Right lobe of liver (tissue), 6 donors: ENCODE data around the gene ZNF341. TPM values are rescaled to one million over a fixed set of nuclear protein-coding genes. Genes with fewer than 3 reads are reported as not detected.
"Not testable (repeated sequence)": the region's sequence is repeated elsewhere in the genome, so short reads cannot be mapped to it uniquely, and the experiment has no call there.

ENCODE experiments used
- ATAC-seq, 4 donors: fragments of 200-7000 bp; cut with Tn5 transposase; one replicate each; pipeline ENCODE4 v1.9.1; 2020; ENCODE audit warnings: mild to moderate bottlenecking in 4 of 4, moderate library complexity in 4 of 4
- DNase-seq, 3 donors: peaks; one replicate each; pipeline ENCODE4 v3.0.0-alpha.2; 2020
- H3K27ac ChIP-seq, 3 donors: fragments of 200-600 bp; one replicate each; pipeline ENCODE4 v1.8.0; 2022
- H3K27me3 ChIP-seq, 2 donors: fragments of 200-600 bp; one replicate each; pipeline ENCODE4 v1.8.0; 2022
- H3K36me3 ChIP-seq, 4 donors: fragments of 200-600 bp; sonication (generic) in 1 of 4; one replicate each; pipeline versions ENCODE4 v1.5.1 to v1.8.0; 2017 to 2022; ENCODE audit warnings: control low read depth in 1 of 4
- H3K4me1 ChIP-seq, 4 donors: fragments of 200-600 bp; sonication (generic) in 1 of 4; one replicate each; pipeline versions ENCODE4 v1.5.1 to v1.8.0; 2017 to 2022; ENCODE audit warnings: control low read depth in 1 of 4
- H3K4me3 ChIP-seq, 3 donors: fragments of 200-600 bp; one replicate each; pipeline ENCODE4 v1.8.0; 2022
- H3K9me3 ChIP-seq, 4 donors: fragments of 200-600 bp; sonication (generic) in 1 of 4; one replicate each; pipeline versions ENCODE4 v1.5.1 to v1.8.0; 2017 to 2022; ENCODE audit warnings: control low read depth in 1 of 4
- POLR2A ChIP-seq: fragments of 450-650 bp; IDR thresholded peaks from one replicate; pipeline ENCODE4 v1.6.1; 2017; ENCODE audit warnings: antibody characterized with exemption, mild to moderate bottlenecking
- WGBS: methylation state at CpG from one replicate; pipeline ENCODE4 v1.1.6; 2018; ENCODE audit warnings: low coverage, low lambda C conversion rate; ENCODE audit not compliant: insufficient coverage; ENCODE audit errors: missing lambda C conversion rate; 5-methylcytosine and 5-hydroxymethylcytosine counted together
- intact Hi-C, 2 donors: fragments of 100-400 bp; cut with DNase I; formaldehyde crosslinking; loops; one replicate each; pipeline versions ENCODE4 v1.11.2 to v1.14.1; 2022
- total RNA-seq, 6 experiments: library from RNA; depleted of rRNA in 2 of 6; stranded (reverse); fragments of >200 nt in 2 of 6; fragmentation: NEBNext Ultra II Directional in 3 of 6; extraction: Animal tissue kit (Norgen Biotek cat#: 25700) in 3 of 6; gene quantifications; one replicate each; pipeline versions ENCODE4 v1.1.0 to v1.2.4, GENCODE V29; 2016 to 2023
- TF ChIP-seq, protein P1 (sequence below), 4 donors: fragments of 200-600 bp in 3 of 4; fragments of 450-650 bp in 1 of 4; IDR thresholded peaks; one replicate each; pipeline versions ENCODE4 v1.5.1 to v1.8.0; 2016 to 2022; ENCODE audit warnings: antibody characterized with exemption in 4 of 4, mild to moderate bottlenecking in 2 of 4
- donor health status: DM: no; HTN: yes; CAD: no.
- donor health status: DM: no; HTN: no; CAD: no.
- donor health status: DM: no; HTN: no; CAD: no.
- donor health status: DM: no; HTN: yes; CAD: no.
- donor health status: DM: no; HTN: yes; CAD: no.

Gene ZNF341
- total RNA-seq, 6 experiments from 2014 or later, result 0.99 to 2.0 (median 1.6) TPM

DNA sequence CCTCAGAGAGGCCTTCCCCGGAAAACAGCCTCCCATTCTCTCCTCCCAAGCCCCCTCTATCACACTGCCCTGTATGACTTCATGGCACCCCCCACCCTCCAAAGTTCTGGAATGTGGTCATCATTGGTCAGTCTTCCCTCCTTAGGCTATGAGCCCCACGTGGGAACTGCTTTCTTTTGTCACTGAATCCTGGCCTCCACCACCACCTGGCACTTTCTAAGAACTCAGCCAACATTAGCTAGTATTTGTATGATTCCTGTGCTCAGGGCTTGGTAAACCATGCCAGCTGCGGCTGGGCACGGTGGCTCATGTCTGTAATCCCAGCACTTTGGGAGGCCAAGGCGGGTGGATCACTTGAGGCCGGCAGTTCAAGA is 37.2 kb upstream of the ZNF341 start:
- DNase-seq (no peak), ATAC-seq (no peak)
- Histone ChIP-seq H3K27me3 (no peaks in the 10 kb centered on the region), H3K4me3 (no peak overlapping the region), H3K4me1 (no peaks in the 10 kb centered on the region), H3K36me3 (no peaks in the 10 kb centered on the region), H3K9me3 (no peaks in the 10 kb centered on the region), H3K27ac (no peak overlapping the region)
- TF ChIP-seq, protein P1, sequence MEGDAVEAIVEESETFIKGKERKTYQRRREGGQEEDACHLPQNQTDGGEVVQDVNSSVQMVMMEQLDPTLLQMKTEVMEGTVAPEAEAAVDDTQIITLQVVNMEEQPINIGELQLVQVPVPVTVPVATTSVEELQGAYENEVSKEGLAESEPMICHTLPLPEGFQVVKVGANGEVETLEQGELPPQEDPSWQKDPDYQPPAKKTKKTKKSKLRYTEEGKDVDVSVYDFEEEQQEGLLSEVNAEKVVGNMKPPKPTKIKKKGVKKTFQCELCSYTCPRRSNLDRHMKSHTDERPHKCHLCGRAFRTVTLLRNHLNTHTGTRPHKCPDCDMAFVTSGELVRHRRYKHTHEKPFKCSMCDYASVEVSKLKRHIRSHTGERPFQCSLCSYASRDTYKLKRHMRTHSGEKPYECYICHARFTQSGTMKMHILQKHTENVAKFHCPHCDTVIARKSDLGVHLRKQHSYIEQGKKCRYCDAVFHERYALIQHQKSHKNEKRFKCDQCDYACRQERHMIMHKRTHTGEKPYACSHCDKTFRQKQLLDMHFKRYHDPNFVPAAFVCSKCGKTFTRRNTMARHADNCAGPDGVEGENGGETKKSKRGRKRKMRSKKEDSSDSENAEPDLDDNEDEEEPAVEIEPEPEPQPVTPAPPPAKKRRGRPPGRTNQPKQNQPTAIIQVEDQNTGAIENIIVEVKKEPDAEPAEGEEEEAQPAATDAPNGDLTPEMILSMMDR (IDR thresholded peaks at IDR 0.05), result no peak
- no peak for TF ChIP-seq POLR2A
- intact Hi-C loops, result no loop called here
- WGBS, result 75% methylated on average over 4 of the region's 6 CpGs

DNA sequence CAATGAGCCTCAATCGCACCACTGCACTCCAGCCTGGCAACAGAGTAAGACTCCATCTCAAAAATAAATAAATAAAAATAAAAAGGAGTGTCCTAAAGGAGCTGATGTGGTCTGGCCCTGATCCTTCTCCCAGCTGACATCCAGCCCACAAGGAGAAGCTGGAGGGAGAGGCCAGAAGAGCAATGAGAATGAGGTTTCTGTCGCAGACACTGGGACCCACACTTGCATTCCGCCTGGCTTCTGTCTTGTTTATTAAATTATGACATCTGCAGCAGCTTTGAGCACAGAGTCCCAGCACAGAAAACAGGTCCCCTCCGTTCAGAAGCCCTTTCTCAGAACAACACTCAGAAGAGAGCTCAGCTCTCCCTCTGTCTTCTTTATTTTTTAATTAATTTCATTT is 35.3 kb upstream of the ZNF341 start:
- WGBS, result 100% methylated on average over 4 of the region's 4 CpGs
- no peaks in the 10 kb centered on the region for H3K9me3 ChIP-seq
- TF ChIP-seq POLR2A, result no peak
- TF ChIP-seq, protein P1 (IDR thresholded peaks at IDR 0.05), result no peak
- no peak for DNase-seq
- H3K27ac ChIP-seq, result no peak overlapping the region
- no peaks in the 10 kb centered on the region for H3K27me3 ChIP-seq
- H3K4me3 ChIP-seq, result no peak overlapping the region
- H3K36me3 ChIP-seq, result no peaks in the 10 kb centered on the region
- no peak for ATAC-seq
- intact Hi-C loops, result no loop called here
- no peaks in the 10 kb centered on the region for H3K4me1 ChIP-seq

DNA sequence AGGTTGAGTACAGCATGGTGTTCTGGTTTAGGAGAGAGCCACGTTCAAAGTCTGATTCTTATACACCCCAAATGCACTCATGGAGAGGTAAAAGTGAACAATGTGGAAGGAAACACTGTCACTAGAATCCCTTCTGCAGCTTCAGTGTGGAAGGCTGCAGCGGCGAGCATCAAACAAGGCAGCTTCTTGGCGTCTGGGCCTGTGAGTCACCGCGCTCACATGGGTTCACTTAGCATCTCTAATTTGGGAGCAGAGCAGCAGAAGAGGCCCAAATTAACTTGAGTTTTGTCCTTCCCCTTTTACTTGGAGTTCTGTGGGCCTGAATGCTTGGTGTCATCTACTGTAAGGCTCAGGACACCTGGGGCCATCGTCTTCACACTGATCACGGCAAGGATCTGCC is 34.7 kb upstream of the ZNF341 start:
- Histone ChIP-seq H3K27ac (no peak overlapping the region), H3K4me1 (peaks cover 0 to 4% (median 0%) of the 10 kb centered on the region in 4 donors), H3K4me3 (no peak overlapping the region), H3K36me3 (no peaks in the 10 kb centered on the region), H3K9me3 (no peaks in the 10 kb centered on the region), H3K27me3 (no peaks in the 10 kb centered on the region)
- ATAC-seq, result no peak
- 72% methylated on average over 2 of the region's 8 CpGs for WGBS
- no peak for DNase-seq
- intact Hi-C loops, result no loop called here
- TF ChIP-seq, protein P1 (IDR thresholded peaks at IDR 0.05), result no peak
- no peak for TF ChIP-seq POLR2A

DNA sequence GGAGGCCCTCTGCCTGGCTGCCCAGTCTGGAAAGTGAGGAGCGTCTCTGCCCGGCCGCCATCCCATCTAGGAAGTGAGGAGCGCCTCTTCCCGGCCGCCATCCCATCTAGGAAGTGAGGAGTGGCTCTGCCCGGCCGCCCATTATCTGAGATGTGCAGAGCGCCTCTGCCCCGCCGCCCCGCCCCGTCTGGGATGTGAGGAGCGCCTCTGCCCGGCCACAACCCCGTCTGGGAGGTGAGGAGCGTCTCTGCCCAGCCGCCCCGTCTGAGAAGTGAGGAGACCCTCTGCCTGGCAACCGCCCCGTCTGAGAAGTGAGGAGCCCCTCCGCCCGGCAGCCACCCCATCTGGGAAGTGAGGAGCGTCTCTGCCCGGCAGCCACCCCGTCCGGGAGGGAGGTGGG is 32.8 kb upstream of the ZNF341 start:
- DNase-seq, intact Hi-C loops: not testable (repeated sequence)
- no CpG with 5 or more reads among the region's 27 CpGs for WGBS

GRCh38 chr20:33700696-33701441 is 30.9 kb upstream of the ZNF341 start:
- H3K4me3 ChIP-seq, H3K27me3 ChIP-seq, H3K9me3 ChIP-seq, H3K36me3 ChIP-seq, H3K27ac ChIP-seq, intact Hi-C loops, ATAC-seq, DNase-seq: not testable (repeated sequence)
- WGBS, result 92% methylated on average over 17 of the region's 45 CpGs
- H3K4me1 ChIP-seq, result peaks cover 0 to 14% (median 3%) of the 10 kb centered on the region in 4 donors

More for the DNA sequence above, 32.8 kb upstream of the ZNF341 start:
- H3K27ac ChIP-seq, H3K4me3 ChIP-seq, H3K36me3 ChIP-seq, H3K9me3 ChIP-seq, ATAC-seq, H3K27me3 ChIP-seq: not testable (repeated sequence)
- peaks cover 0 to 14% (median 3%) of the 10 kb centered on the region in 4 donors for H3K4me1 ChIP-seq
